Right kidney (tissue), 1 donor: ENCODE data around the gene DR1.
"Not testable (repeated sequence)": the region's sequence is repeated elsewhere in the genome, so short reads cannot be mapped to it uniquely, and the experiment has no call there.

Experiments used
- DNase-seq: peaks from one replicate; pipeline ENCODE4 v3.0.0-alpha.2; 2016

The DR1 gene

DNA sequence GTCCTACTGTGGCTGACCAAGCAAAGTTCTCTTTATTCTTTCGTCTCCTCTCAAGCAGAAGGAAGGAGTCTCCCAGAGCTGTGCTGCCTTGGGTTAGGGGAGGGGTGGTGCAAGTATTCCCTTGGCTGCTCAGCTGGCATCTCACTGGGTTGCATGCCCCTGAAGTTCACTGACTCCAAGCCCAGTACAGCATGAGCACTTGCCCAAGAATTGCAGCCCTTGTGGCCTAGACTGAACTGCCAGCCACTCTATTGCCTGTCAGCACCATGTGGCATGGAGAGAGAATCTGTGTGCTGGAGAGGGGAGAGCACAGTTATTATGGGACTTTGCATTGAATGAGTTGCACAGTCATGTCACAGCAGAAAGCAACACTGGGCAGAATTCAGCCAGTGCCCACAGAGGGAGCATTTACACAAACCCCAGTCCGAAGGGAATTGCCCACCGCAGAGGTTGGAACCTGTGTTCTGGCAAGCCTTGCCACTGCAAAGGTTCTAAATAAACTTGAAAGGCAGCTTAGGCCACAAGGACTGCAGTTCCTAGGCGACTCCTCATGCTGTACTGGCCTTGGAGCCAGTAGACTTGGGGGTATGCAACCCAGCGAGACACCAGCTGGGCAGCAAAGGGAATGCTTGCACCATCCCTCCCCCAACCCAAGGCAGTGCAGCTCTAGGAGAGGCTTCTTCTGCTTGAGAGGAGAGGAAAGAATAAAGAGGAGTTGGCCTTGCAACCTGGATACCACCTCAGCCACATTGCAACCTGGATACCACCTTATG lies 28.8 kb downstream of the DR1 start:
- DNase-seq, result no peak

DNA sequence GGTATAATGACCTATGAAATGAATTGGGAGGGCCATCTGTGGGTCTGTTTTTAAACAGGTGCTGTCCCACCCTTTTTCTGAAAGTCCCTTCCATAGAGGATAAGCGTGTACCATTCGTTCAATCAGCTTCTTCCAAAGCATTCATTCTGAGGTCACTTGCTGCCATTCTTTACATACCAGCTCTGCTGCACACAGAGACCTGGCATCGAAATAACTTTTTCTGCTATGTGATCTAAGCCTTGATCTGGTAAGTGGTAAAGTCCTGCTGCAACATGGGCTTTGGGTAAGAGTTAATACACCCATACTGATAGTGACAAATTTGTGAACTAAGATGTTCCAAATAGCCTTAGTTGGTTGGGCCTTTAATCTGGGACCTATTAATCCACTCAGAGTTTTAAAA lies 38.9 kb downstream of the DR1 start:
- DNase-seq, result no peak

DNA sequence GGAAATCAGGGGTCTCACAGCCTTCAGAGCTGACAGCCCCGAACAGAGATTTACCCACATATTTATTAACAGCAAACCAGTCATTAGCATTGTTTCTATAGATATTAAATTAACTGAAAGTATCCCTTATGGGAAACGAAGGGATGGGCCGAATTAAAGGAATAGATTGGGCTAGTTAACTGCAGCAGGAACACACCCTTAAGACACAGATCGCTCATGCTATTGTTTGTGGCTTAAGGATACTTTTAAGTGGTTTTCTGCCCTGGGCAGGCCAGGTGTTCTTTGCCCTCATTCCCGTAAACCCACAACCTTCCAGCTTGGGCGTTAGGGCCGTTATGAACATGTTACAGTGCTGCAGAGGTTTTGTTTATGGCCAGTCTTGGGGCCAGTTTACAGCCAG lies 40.6 kb downstream of the DR1 start:
- DNase-seq, result not testable (repeated sequence)

DNA sequence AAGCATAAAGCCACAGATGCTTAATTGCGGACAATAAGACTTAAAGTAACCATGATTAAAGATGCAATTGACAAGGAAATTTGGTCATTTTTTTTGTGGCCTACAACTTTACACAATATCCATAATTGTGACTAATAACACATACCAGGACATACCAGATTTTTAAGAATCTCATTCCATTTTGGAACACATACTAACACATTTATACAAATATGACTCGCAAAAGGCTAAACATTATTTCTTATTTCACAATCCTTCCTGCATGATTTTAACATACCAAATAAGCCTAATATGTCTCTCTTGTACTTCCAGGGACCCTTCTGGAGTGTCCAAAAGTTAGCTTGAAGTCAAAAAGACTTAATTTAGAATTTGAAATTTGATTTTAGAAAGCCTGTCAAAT lies 48.8 kb downstream of the DR1 start:
- no peak for DNase-seq

DNA sequence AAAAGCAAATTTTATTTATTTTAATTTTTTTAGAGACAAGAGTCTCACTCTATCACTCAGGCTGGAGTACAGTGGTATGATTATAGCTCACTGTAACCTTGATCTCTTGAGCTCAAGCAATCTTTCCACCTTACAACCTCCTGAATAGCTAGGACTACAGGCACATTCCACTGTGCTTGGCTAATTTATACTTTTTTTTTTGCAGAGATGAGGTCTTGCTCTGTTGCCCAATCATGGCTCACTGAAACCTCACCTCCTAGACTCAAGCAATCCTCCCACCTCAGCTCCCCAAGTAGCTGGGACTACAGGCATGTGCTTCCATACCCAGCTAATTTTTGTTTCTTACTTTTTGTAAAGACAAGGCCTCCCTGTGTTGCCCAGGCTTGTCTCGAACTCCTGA lies 49.5 kb downstream of the DR1 start:
- no peak for DNase-seq

DNA sequence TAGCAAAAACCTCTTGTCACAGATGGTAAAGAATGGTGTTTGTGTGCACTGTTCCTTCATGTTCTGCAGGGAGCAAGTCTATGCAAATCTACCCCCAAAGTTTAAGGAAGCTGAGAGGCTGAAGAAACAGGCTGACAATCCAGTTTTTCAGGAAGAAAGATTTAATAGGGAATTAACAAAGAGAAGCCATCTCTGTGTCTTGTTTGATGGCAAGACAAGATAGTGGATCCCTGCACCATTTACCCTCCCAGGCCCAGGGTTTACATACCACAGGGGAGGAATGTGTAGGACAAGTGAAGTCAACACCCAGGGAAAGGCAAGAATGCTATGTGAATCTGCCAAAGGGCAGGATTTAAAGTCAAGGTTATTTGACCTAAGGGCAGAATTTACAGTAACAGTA lies 54.1 kb downstream of the DR1 start:
- no peak for DNase-seq

DNA sequence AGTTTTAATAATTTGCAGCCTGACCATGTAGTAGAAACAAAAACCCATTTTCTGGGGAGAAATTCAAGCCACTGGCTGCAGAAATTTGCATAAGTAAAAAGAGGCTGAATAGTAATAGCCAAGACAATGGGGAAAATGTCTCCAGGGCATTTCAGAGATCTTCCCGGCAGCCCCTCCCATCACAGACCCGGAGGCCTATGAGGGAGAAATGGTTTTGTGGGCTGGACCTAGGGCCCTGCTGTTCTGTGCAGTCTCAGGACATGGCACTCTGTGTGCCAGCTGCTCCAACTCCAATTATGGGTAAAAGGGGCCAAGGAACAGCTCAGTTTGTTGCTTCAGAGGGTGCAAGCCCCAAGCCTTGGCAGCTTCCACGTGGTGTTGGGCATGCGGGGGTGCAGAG lies 62.5 kb downstream of the DR1 start:
- DNase-seq, result no peak

DNA sequence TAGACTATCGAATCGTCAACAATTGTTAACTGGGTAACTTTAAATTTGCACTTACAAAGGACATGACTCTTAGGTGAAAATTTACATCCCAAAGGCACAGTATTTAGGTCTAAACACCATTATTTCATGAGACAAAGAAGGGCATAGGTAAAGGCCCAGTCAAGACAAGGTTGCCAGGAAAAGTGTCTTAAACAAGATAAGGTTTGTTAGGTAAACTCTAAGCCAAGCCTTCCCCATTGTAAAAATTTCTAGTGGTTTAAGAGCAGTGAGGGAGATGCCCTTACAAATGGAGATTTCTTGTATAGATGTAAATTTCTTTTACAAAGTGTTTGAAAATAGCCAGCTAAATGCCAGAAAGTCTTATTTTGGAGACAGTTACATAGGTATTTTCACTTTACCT lies 65.3 kb downstream of the DR1 start:
- no peak for DNase-seq

DNA sequence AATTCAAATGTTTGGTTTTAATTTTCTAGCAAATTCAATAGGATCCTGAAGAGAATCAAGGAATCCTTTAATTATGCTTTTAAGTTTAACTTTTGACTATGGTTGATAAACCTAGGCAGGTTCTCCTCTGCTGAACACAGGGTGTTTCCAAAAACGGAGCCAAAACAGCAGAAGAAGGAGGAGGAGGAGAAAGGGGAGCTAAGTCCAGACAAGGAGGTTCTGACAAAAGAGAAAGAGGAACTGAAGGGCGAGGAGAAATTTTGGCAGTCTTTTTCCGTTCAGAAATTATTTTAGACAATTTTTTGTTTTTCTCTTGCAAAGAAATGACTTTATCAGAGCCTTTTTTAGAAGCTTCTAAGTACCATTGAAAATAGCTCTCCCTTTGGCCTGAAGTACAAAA lies 69.0 kb downstream of the DR1 start:
- DNase-seq, result no peak

DNA sequence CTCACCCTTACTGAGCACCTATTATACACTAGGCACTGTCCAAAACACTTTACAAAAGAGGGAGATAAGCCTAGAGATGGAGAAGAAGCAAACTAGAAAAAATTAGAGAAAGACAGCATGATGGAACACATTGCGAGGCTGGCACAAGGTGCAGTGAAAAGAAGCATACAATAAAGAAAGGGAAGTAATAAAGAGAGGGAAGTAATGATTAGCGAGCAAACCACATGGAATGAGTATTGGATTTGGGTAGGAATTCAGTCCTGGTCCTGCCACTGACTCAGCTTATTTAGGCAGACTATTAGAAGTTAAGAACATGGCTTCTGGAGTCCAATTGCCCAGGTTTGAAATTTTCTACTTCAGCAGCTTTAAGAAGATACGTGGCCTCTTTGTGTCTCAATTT lies 69.6 kb downstream of the DR1 start:
- DNase-seq, result no peak

DNA sequence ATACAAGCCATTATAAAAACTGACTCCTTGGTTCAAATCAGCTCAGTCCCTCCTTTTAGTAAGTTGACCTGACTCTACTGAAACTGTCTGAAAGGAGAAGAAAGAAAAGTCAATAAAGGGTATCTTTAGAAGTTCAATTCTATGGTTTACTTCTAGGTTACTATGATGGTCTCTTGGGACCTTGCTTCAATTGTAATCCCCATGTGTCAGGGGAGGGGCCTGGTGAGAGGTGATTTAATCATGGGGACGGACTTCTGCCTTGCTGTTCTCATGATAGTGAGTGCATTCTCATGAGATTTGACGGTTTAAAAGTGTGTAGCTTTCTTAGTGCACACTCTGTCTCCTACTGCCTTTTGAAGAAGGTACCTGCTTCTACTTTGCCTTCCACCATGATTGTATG lies 70.5 kb downstream of the DR1 start:
- DNase-seq, result no peak
